HL-60/S4 treated with phorbol 12-myristate 13-acetate at 8.2 ng/mL for 4 days and 3 days (cell line): ENCODE results near the gene DSEL.

ENCODE experiments used
- in situ Hi-C: fragments of 300-500 bp; cut with MboI; formaldehyde crosslinking; loops from 2 replicates; pipeline ENCODE4 v1.15.0; 2022; ENCODE audit warnings: low sequenced_read_pairs

Gene DSEL

GRCh38 chr18:67504739-67505138 lies 11.8 kb downstream of the DSEL start:
- in situ Hi-C loops: no loop called here

GRCh38 chr18:67500522-67501205 lies 15.9 kb downstream of the DSEL start:
- in situ Hi-C loops: no loop called here

DNA sequence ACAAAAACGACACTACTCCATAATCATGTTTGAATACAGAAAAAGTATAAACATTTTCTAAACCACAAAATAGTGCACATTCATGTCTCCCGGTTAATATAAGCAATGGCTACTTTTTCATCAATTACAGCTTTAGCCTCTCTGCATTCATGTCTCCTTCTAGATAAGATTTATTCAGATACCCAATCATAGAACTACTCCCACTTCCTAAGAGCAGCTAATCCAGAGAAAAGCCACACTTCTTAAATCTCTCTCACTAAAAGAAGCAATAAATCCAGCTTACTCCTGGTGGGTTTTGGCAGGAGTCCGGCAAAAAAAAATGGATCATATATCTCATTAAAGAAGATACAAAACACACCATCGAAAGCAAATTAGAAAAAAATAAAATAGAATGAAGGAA lies 20.1 kb downstream of the DSEL start:
- in situ Hi-C loops: no loop called here

DNA sequence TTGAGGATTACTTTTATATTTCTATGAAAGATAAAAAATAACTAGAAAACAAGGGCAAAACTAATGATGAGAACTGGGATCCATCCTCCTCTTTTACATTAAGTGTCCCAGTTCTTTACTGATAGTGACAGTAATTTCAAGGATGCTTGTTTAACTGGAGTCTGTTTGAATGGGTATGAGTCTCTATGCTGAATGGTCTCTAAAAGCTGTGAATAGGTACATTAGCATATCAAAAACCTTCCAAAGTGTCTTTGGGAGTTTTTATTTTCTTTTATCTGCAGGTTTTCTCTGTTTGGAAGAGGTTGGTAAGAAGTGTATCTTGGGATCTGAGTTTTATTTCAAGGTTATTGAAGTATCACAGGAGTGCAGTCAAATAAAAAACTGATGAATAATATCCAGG lies 30.0 kb downstream of the DSEL start:
- in situ Hi-C loops: no loop called here

GRCh38 chr18:67485655-67486054 lies 30.9 kb downstream of the DSEL start:
- in situ Hi-C loops: no loop called here

GRCh38 chr18:67484458-67484857 lies 32.1 kb downstream of the DSEL start:
- in situ Hi-C loops: no loop called here

DNA sequence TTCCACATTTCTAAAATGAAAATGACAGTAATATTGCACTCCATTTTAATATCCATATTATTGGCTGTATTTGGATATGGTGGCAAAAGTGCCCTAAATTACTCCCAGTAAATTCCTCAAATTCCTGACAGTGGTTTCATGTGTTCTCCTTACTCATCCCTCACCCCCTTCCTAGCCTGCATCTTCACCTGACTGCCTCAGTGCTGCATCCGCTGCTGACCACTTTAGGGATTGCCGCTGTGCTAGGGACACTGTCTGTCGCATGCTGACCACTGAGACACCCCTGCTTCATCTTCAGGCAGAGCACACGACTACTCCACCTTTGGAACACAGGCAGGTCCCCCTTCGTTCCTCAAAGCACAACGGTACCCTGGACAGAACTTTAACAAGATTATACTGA lies 32.6 kb downstream of the DSEL start:
- in situ Hi-C loops: no loop called here

- in situ Hi-C loops: no loop called here
Measured at GRCh38 chr18:67483237-67483636, 33.3 kb downstream of the DSEL start.

DNA sequence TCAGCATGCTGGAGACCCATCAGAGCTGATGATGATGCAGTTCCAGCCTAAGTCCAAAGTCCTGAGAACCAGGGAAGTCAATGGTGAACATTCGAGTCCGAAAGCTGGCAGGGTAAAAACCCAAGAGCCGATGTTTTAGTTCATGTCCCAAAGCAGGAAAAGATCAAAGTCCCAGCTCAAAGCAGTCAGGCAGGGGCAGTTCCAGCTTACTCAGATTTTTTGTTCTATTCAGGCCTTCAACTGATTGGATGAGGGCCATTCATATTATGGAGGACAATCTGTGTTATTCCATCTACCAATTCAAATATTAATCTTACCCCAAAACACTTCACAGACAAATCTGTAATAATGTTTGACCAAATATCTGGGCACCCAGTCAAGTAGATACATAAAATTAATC lies 38.3 kb downstream of the DSEL start:
- in situ Hi-C loops: no loop called here

DNA sequence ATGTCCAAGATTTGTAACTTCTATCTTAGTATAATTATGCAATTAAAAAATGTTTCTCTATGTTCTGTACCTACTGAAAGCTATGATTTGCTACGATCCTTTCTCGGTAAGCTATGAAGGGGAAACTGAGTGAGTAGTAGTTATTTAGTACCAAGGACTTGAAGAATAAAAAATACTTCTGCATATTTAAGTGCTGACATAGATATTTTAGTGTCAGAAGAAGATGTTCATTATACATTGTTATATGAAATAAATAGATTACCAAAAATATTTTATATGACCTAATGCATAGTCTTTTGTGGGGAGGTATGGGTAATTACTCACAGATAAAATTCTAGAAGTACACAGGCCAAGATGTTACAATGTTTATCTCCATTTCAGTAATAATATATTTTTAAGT lies 39.0 kb downstream of the DSEL start:
- in situ Hi-C loops: no loop called here

GRCh38 chr18:67476585-67476984 lies 39.9 kb downstream of the DSEL start:
- in situ Hi-C loops: no loop called here

GRCh38 chr18:67475673-67476072 lies 40.8 kb downstream of the DSEL start:
- in situ Hi-C loops: no loop called here

DNA sequence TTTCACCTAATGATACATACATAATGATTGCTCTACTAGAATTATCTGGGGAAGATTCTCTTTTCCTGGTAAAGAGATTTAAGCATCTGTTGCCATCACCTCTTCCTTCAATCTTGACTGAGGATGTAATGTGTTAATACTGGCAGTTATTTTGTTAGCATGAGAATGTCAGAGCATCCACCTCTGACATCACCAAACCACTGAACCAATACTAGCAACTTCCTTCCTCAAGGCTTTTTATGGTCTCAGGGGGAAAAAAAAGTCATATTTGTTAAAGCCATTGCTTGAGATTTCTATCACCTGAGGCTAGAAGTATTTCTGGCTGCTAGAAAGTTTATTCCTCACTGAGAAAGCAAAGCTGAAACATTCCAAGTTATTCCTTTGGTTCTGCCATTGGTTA lies 48.5 kb downstream of the DSEL start:
- in situ Hi-C loops: no loop called here

DNA sequence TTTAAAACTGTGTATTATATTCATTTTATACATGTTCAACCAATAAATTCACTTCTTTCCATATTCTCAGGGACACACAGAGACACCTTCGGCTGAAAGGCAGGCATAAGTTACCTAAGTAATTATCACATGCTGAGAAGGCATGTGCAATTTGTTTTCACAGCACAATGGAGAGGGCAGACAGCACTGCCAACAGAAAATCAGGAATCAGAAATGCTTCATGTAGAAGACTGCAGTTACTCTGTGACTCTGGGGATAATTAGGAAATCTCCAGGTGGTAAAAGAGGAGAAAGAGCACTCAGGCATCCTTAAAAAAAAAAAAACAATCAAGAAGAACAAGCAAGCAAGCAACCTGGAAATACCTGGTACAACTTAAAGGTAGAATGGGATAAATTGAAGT lies 49.3 kb downstream of the DSEL start:
- in situ Hi-C loops: no loop called here

DNA sequence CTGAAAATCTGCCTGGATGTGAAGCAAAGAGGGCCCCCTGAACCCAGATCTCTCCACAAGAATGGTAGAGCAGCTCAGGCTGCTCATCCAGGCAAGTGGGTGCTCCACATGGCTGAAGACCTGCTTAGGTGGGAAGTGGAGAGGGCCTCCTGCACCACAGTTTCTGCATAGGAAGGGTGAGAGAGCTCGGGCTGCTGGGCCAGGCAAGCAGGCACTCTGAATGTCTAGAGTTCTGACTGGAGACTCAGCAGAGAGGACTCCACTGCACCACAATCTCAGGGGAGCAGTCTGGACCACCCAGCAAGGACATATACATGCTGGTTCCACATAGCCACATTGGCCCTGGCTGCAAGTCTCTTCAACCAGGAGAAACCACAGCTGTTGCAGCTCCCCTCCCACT lies 52.0 kb downstream of the DSEL start:
- in situ Hi-C loops: no loop called here

DNA sequence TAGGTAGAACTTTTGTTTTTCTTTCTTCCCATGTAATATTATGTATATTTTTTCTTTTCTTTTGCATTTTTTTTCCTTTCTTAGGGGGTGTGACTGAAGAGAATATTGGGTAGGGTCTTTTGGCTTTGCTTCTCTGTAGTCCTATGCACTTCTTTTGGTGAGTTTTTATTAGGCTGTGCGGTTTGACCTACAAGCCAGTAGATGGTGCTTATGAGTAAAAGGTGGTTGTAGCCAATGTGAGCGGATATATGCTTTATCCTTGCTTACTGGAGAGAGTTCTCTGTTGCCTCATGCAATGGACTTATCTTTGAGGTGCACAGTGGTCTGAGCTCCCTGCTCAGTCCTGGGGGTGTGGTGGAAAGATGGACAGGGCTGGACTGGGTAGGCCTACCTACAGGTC lies 52.7 kb downstream of the DSEL start:
- in situ Hi-C loops: no loop called here

- in situ Hi-C loops: no loop called here
Measured at GRCh38 chr18:67456711-67457110, 59.8 kb downstream of the DSEL start.
